HG03060 (cell line): ENCODE data around the gene KRTAP10-7.
"Not testable (repeated sequence)": the region's sequence is repeated elsewhere in the genome, so short reads cannot be mapped to it uniquely, and the experiment has no call there.

Experiments used
- ATAC-seq: cut with Tn5 transposase; IDR thresholded peaks from one replicate; pipeline ENCODE4 v1.9.1; 2021; ENCODE audit warnings: low read depth, moderate number of reproducible peaks; ENCODE audit not compliant: unreplicated experiment

Gene KRTAP10-7

GRCh38 chr21:44590311-44590721 is 10.1 kb upstream of the KRTAP10-7 start:
- ATAC-seq = no peak

- ATAC-seq = not testable (repeated sequence)
Measured at GRCh38 chr21:44590897-44591800, 9.2 kb upstream of the KRTAP10-7 start.

- ATAC-seq = not testable (repeated sequence)
Measured at GRCh38 chr21:44591801-44592130, 8.6 kb upstream of the KRTAP10-7 start.

- no peak for ATAC-seq
Measured at GRCh38 chr21:44592446-44593311, 7.7 kb upstream of the KRTAP10-7 start, which contains the start of gene KRTAP10-6. Gene KRTAP10-6, minus strand, starts transcription at chr21:44592505. Its CDS starts 21 bp downstream, at chr21:44592484.

- no peak for ATAC-seq
Measured at GRCh38 chr21:44593598-44594405, 6.6 kb upstream of the KRTAP10-7 start.

- no peak for ATAC-seq
Measured at GRCh38 chr21:44594406-44594916, 5.9 kb upstream of the KRTAP10-7 start.

GRCh38 chr21:44595524-44595923 is 4.9 kb upstream of the KRTAP10-7 start:
- no peak for ATAC-seq

- no peak for ATAC-seq
Measured at GRCh38 chr21:44596068-44596725, 4.2 kb upstream of the KRTAP10-7 start.

- no peak for ATAC-seq
Measured at GRCh38 chr21:44598061-44598460, 2.3 kb upstream of the KRTAP10-7 start.

GRCh38 chr21:44599264-44600029 is 950 bp upstream of the KRTAP10-7 start:
- ATAC-seq = no peak

GRCh38 chr21:44601091-44601490 is 694 bp downstream of the KRTAP10-7 start:
- not testable (repeated sequence) for ATAC-seq

- no peak for ATAC-seq
Measured at GRCh38 chr21:44601596-44602462, 1.4 kb downstream of the KRTAP10-7 start.

- no peak for ATAC-seq
Measured at GRCh38 chr21:44602463-44602850, 2.1 kb downstream of the KRTAP10-7 start.

- no peak for ATAC-seq
Measured at GRCh38 chr21:44603109-44603875, 2.9 kb downstream of the KRTAP10-7 start.

GRCh38 chr21:44603911-44604310 is 3.5 kb downstream of the KRTAP10-7 start:
- no peak for ATAC-seq

GRCh38 chr21:44606495-44606894 is 6.1 kb downstream of the KRTAP10-7 start:
- no peak for ATAC-seq

- no peak for ATAC-seq
Measured at GRCh38 chr21:44609193-44609592, 8.8 kb downstream of the KRTAP10-7 start.
